ENCODE data around the gene MRPL36. TPM values are rescaled to one million over a fixed set of nuclear protein-coding genes. Genes with fewer than 3 reads are reported as not detected.

The MRPL36 gene
- total RNA-seq, 4 donors from 2014 or later: 26.7 to 37.4 (median 32.7) TPM

- in situ Hi-C loops (cut with MboI; ENCODE audit: low pct_ligation_motif_present in 1 of 4, low pct_unique_long_range_greater_than_20kb in 1 of 4, low sequenced_read_pairs in 3 of 4): loop anchor here in 3 of 4 donors (25.0 kb wide), 1 partner anchor 263 kb away; no protein-coding TSS in a partner anchor
- 73 to 84% methylated on average over 6 to 17 of the region's 19 CpGs for WGBS, 2 donors (ENCODE audit: low coverage in 1 of 2)
- DNase-seq: peak; percentile 4
- TF ChIP-seq POLR2A (IDR thresholded peaks at IDR 0.05) (no peak), EP300 (IDR thresholded peaks at IDR 0.05; ENCODE audit: low read depth) (no peak), POLR2AphosphoS5 (IDR thresholded peaks at IDR 0.05) (no peak)
- TF ChIP-seq, protein P1, sequence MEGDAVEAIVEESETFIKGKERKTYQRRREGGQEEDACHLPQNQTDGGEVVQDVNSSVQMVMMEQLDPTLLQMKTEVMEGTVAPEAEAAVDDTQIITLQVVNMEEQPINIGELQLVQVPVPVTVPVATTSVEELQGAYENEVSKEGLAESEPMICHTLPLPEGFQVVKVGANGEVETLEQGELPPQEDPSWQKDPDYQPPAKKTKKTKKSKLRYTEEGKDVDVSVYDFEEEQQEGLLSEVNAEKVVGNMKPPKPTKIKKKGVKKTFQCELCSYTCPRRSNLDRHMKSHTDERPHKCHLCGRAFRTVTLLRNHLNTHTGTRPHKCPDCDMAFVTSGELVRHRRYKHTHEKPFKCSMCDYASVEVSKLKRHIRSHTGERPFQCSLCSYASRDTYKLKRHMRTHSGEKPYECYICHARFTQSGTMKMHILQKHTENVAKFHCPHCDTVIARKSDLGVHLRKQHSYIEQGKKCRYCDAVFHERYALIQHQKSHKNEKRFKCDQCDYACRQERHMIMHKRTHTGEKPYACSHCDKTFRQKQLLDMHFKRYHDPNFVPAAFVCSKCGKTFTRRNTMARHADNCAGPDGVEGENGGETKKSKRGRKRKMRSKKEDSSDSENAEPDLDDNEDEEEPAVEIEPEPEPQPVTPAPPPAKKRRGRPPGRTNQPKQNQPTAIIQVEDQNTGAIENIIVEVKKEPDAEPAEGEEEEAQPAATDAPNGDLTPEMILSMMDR (IDR thresholded peaks at IDR 0.05): no peak
- H3K27me3 ChIP-seq: no peaks in the 10 kb centered on the region
- no peak overlapping the region for H3K27ac ChIP-seq
- H3K4me1 ChIP-seq: no peaks in the 10 kb centered on the region
- intact Hi-C loops (cut with DNase I; ENCODE audit: low total_unique reads): no loop called here
- no peak overlapping the region for H3K4me3 ChIP-seq
- H3K9me3 ChIP-seq: no peaks in the 10 kb centered on the region
- H3K36me3 ChIP-seq: no peaks in the 10 kb centered on the region
These were observed 50.1 kb downstream of the MRPL36 start for GRCh38 chr5:1749346-1750124.

DNA sequence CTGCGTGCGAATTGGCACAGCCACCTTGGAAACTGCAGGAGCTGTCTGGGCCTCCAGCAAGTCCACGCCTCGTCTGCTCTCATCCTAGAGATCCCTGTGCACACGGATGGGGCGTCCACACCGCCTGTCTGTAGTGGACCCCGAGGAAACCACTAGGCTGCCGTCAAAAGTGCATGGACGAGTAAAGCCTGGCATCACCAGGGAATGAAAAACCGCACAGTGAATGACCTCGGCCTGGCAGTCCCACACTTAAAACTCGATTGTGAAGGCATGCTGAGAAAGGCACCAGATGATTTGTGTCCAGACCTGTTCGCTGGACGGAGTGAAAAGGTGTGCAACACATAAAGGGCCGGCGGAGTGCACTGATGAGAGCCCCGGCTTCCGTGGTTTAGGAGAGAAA is 50.8 kb downstream of the MRPL36 start:
- WGBS, 2 donors (ENCODE audit: low coverage in 1 of 2): 86 to 89% methylated on average over 6 to 19 of the region's 19 CpGs
- H3K9me3 ChIP-seq: no peaks in the 10 kb centered on the region
- in situ Hi-C loops (cut with MboI; ENCODE audit: low pct_ligation_motif_present in 1 of 4, low pct_unique_long_range_greater_than_20kb in 1 of 4, low sequenced_read_pairs in 3 of 4): loop anchor here in 1 of 4 donors (25.0 kb wide), 1 partner anchor 263 kb away; no protein-coding TSS in a partner anchor
- no peaks in the 10 kb centered on the region for H3K36me3 ChIP-seq
- DNase-seq: no peak
- H3K4me1 ChIP-seq: no peaks in the 10 kb centered on the region
- no peaks in the 10 kb centered on the region for H3K27me3 ChIP-seq
- no peak overlapping the region for H3K4me3 ChIP-seq
- intact Hi-C loops (cut with DNase I; ENCODE audit: low total_unique reads): no loop called here
- no peak for TF ChIP-seq POLR2AphosphoS5 (IDR thresholded peaks at IDR 0.05)
- TF ChIP-seq, protein P1 (IDR thresholded peaks at IDR 0.05): no peak
- no peak overlapping the region for H3K27ac ChIP-seq

Other genes with a start within 250 kb of the MRPL36 start
- 100 to 1,000 TPM in 1 of 4 donors, 10 to 100 TPM in 3; 36.4 to 133 (median 66.4) TPM for gene NDUFS6, start 1.6 kb upstream of the MRPL36 start, total RNA-seq
- not detected for gene IRX4, start 83.1 kb upstream of the MRPL36 start, total RNA-seq